Cardiac muscle cell (in vitro differentiated cells and primary cell): ENCODE measurements around the gene RNF169. TPM values are rescaled to one million over a fixed set of nuclear protein-coding genes. Genes with fewer than 3 reads are reported as not detected.
"Not testable (repeated sequence)": the region's sequence is repeated elsewhere in the genome, so short reads cannot be mapped to it uniquely, and the experiment has no call there.

Experiments used
- DNase-seq, 2 donors: peaks; one replicate each; pipeline versions ENCODE4 v3.0.0 to v3.0.0-alpha.2; 2010 to 2017; ENCODE audit warnings: low read depth in 1 of 2, low spot score in 1 of 2
- H3K27ac ChIP-seq: fragments of 200-600 bp; sonication (generic); 2 replicates; pipeline ENCODE4 v1.5.1; 2016
- H3K27me3 ChIP-seq: fragments of 200-600 bp; sonication (generic); 2 replicates; pipeline ENCODE4 v1.6.0; 2016; ENCODE audit warnings: control low read depth
- H3K36me3 ChIP-seq: fragments of 200-600 bp; sonication (generic); 2 replicates; pipeline ENCODE4 v1.5.1; 2016; ENCODE audit warnings: control low read depth
- H3K4me1 ChIP-seq: fragments of 200-600 bp; sonication (generic); 2 replicates; pipeline ENCODE4 v1.8.1; 2017; ENCODE audit warnings: low read depth, mild to moderate bottlenecking, mixed run types
- H3K4me3 ChIP-seq: fragments of 200-600 bp; sonication (generic); 2 replicates; pipeline ENCODE4 v1.5.1; 2016; ENCODE audit warnings: mild to moderate bottlenecking
- H3K9me3 ChIP-seq: fragments of 200-600 bp; sonication (generic); 2 replicates; pipeline ENCODE4 v1.5.1; 2017; ENCODE audit warnings: low read depth, mild to moderate bottlenecking, control low read depth
- CTCF ChIP-seq: IDR thresholded peaks from 2 replicates; pipeline ENCODE4 v1.5.1; 2012; ENCODE audit warnings: low read depth, mild to moderate bottlenecking, low read length
- polyA plus RNA-seq: library from polyadenylated mRNA; unstranded; fragments of >200 nt; fragmentation: Nextera tagmentation; extraction: Ambion mirVana; gene quantifications from 2 replicates; pipeline ENCODE4 v1.2.1, GENCODE V29; 2016
- total RNA-seq: library from RNA; depleted of rRNA; stranded (reverse); fragments of >200 nt; gene quantifications from 2 replicates; pipeline ENCODE4 v1.2.3, GENCODE V29; 2016

Gene RNF169
- total and polyA plus RNA-seq, 2 experiments from 2014 or later = 3.3 to 15.3 TPM

- TF ChIP-seq CTCF = no peak
- Histone ChIP-seq H3K4me1 (peaks cover 11% of the 10 kb centered on the region), H3K27ac (no peak overlapping the region), H3K36me3 (no peaks in the 10 kb centered on the region), H3K9me3 (no peaks in the 10 kb centered on the region), H3K4me3 (no peak overlapping the region), H3K27me3 (no peaks in the 10 kb centered on the region)
- no peak for DNase-seq
Measured at GRCh38 chr11:74818283-74818946, 69.8 kb downstream of the RNF169 start.

- Histone ChIP-seq H3K36me3 (no peaks in the 10 kb centered on the region), H3K9me3 (no peaks in the 10 kb centered on the region), H3K4me3 (no peak overlapping the region), H3K27ac (peak overlapping the region; percentile 18), H3K4me1 (peaks cover 11% of the 10 kb centered on the region), H3K27me3 (no peaks in the 10 kb centered on the region)
- TF ChIP-seq CTCF = no peak
- peak in 1 of 2 donors; percentile 36 for DNase-seq
Measured at GRCh38 chr11:74819400-74819799, 70.8 kb downstream of the RNF169 start.

- Histone ChIP-seq H3K27ac (no peak overlapping the region), H3K27me3 (no peaks in the 10 kb centered on the region), H3K4me1 (peaks cover 8% of the 10 kb centered on the region), H3K4me3 (no peak overlapping the region), H3K36me3 (no peaks in the 10 kb centered on the region), H3K9me3 (no peaks in the 10 kb centered on the region)
- peak in 1 of 2 donors; percentile 87 for DNase-seq
- no peak for TF ChIP-seq CTCF
Measured at GRCh38 chr11:74820763-74821162, 72.1 kb downstream of the RNF169 start.

DNA sequence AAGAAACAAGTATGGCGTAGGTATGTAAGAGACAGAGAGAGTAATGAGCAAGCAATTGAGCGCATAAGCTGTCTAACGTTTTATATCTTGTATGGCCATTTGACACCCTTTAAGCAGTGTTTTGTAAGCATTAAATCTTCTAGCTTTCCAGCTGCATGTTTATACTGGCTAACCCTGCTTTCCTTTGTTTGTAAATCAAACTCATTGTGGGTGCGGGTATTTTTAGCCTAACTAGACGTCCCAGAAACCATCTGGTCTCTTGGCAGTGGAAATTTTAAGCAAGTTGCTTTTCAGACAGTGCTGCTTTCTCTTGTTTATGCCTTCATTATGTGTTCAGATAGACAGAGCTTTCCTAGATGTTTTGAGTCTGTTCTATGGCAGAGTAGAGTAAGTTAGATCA lies 73.5 kb downstream of the RNF169 start:
- H3K36me3 ChIP-seq = no peaks in the 10 kb centered on the region
- H3K27ac ChIP-seq = peak overlapping the region; percentile 74
- DNase-seq = peak in 1 of 2 donors; percentile 66
- H3K27me3 ChIP-seq = no peaks in the 10 kb centered on the region
- H3K4me3 ChIP-seq = no peak overlapping the region
- no peak for TF ChIP-seq CTCF
- no peaks in the 10 kb centered on the region for H3K9me3 ChIP-seq
- H3K4me1 ChIP-seq = peaks cover 7% of the 10 kb centered on the region

- peaks cover 2% of the 10 kb centered on the region for H3K9me3 ChIP-seq
- H3K4me3 ChIP-seq = no peak overlapping the region
- no peaks in the 10 kb centered on the region for H3K27me3 ChIP-seq
- DNase-seq = no peak
- TF ChIP-seq CTCF = no peak
- no peaks in the 10 kb centered on the region for H3K36me3 ChIP-seq
- H3K27ac ChIP-seq = no peak overlapping the region
- H3K4me1 ChIP-seq = peaks cover 7% of the 10 kb centered on the region
Measured at GRCh38 chr11:74824285-74824982, 75.8 kb downstream of the RNF169 start.

DNA sequence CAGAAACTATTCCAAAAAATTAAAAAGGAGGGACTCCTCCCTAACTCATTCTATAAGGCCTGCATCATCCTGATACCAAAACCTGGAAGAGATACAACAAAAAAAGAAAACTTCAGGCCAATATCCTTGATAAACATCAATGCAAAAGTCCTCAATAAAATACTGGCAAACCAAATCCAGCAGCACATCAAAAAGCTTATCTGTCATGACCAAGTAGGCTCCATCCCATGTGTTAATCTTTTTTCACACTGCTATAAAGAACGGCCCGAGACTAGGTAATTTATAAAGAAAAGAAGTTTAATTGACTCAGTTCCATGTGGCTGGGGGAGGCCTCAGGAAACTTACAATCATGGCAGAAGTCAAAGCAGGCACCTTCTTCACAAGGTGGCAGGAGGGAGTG lies 76.9 kb downstream of the RNF169 start:
- H3K36me3 ChIP-seq, H3K27ac ChIP-seq, H3K4me3 ChIP-seq, H3K4me1 ChIP-seq, DNase-seq, H3K9me3 ChIP-seq, H3K27me3 ChIP-seq: not testable (repeated sequence)
